T-helper 1 cell treated with Interleukin-12 subunit alpha and Interleukin-12 subunit beta and Interleukin-4 antibody, amounts not matched to agents 30 ng/mL and 1 ng/mL, for 36 hours (primary cell): ENCODE results near the gene CYP2C9. TPM values are rescaled to one million over a fixed set of nuclear protein-coding genes. Genes with fewer than 3 reads are reported as not detected.
"Not testable (repeated sequence)": the region's sequence is repeated elsewhere in the genome, so short reads cannot be mapped to it uniquely, and the experiment has no call there.

Source experiments
- intact Hi-C: fragments of 100-400 bp; cut with micrococcal nuclease; formaldehyde crosslinking; loops from one replicate; pipeline ENCODE4 v1.15.1; 2024
- total RNA-seq: library from RNA; stranded (reverse); gene quantifications from 2 replicates; pipeline ENCODE4 v1.2.3, GENCODE V29; 2022

The CYP2C9 gene
- total RNA-seq = not detected in 2 replicates

GRCh38 chr10:94938383-94938782, at the start of gene CYP2C9:
Gene CYP2C9, plus strand, starts transcription at chr10:94938658. Its CDS starts 25 bp downstream, at chr10:94938683.
- intact Hi-C loops = no loop called here

DNA sequence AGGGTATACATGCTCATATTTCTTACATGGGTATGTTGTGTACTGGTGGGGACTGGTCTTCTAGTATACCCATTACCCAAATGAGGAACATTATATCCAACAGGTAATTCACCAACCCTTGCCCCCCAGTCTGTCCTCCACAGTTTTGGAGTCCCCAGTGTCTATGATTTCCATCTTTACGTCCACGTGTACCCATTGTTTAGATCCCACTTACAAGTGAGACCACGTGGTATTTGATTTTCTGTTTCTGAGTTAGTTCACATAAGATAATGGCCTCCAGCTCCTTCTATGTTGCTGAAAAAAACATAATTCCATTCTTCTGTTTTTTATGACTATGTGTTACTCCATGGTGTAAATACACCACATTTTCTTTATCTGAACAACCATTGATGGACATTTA, 49.3 kb upstream of the CYP2C9 start:
- intact Hi-C loops = no loop called here

DNA sequence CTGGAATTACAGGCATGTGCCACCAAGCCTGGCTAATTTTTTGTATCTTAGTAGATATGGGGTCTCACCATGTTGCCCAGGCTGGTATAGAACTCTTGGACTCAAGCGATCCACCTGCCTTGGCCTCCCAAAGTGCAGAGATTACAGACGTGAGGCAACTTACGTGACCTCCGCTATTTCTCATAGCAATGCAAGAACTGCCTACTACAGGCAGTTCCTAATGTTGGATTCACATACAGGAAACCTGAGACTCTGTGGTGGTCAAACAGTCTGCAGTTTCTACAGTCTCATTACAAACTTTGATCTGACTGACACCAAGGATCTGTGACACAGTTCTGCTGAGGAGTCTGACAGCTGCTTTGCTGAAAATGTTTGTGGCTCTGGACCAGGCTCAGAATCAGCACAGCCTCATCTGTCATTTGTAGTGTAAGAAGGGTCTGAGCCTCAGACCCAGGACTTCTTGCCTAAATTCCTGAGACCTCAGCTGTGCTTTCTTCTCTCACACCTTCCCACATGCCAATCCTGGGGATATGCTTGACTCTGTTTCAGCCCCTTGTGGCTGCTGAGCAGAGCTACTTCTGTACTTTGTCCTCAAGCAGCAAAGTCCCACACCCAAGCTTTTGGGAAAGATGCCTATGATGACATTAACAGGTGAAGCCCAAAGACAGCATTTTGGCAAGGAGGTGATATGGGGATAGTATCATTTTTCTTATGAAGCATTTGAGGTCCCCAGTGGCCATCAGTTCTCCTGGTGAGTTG, 48.0 kb upstream of the CYP2C9 start:
- intact Hi-C loops = no loop called here

DNA sequence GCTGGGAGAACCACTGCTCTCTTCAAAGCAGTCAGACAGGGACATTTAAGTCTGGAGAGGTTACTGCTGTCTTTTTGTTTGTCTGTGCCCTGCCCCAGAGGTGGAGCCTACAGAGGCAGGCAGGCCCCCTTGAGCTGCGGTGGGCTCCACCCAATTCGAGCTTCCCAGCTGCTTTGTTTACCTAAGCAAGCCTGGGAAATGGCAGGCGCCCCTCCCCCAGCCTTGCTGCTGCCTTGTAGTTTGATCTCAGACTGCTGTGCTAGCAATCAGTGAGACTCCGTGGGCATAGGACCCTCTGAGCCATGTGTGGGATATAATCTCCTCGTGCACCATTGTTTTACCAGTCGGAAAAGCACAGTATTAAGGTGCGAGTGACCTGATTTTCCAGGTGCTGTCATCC, 40.0 kb upstream of the CYP2C9 start:
- intact Hi-C loops = not testable (repeated sequence)

GRCh38 chr10:94902080-94902479, 36.4 kb upstream of the CYP2C9 start:
- intact Hi-C loops = no loop called here

GRCh38 chr10:94902570-94902969, 35.9 kb upstream of the CYP2C9 start:
- intact Hi-C loops = no loop called here

- intact Hi-C loops = not testable (repeated sequence)
Measured at GRCh38 chr10:94904506-94905148, 33.8 kb upstream of the CYP2C9 start.

DNA sequence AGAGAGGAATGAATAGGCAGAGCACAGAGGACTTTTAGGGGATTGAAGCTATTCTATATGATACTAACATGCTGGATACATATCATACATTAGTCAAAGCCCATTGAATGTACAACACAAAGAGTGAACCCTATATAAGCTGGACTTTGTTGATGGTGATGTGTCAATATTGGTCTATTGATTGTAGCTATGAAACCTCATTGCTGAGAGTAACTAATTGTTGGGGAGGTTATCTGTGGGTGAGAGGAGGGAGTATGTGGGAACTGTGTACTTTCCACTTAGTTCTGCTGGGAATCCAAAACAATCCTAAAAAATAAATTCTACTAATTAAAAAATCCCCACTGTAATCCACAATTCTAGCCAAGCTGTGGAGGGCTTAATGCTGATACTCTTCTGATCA, 22.0 kb upstream of the CYP2C9 start:
- intact Hi-C loops = no loop called here

DNA sequence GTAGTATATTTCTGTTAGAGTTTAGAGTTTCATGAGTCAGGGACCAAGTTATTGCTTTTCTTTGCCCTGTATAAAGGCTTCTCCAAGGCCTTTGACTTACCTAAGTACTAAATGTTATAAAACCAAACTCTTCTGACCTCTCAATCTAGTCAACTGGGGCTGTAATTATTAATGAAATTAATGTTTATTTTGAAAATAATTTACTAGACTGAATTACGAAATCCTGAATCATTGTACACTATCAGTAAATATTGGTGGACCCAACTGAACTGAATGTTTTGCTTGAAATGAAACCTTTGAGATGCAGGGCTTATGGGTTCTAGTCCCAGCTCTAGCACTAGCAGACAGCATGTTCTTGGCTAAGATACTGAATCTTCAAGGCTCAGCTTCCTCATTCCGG, 1.7 kb upstream of the CYP2C9 start:
- intact Hi-C loops = no loop called here

DNA sequence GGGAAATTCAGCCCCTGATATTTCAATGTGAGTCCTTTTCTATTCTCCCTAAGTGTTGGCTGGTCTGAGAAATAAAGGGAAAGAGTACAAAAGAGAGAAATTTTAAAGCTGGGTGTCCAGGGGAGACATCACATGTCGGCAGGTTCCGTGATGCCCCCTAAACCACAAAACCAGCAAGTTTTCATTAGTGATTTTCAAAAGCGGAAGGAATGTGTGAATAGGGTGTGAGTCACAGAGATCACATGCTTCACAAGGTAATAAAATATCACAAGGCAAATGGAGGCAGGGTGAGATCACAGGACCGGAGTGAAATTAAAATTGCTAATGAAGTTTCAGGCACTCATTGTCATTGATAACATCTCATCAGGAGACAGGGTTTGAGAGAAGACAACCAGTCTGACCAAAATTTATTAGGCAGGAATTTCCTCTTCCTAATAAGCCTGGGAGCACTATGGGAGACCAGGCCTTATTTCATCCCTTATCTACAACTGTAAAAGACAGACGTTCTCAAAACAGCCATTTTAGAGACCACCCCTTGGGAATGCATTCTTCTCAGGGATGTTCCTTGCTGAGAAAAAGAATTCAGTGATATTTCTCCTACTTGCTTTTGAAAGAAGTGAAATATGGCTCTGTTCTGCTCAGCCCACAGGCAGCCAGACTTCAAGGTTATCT, 5.1 kb downstream of the CYP2C9 start:
- intact Hi-C loops = not testable (repeated sequence)

DNA sequence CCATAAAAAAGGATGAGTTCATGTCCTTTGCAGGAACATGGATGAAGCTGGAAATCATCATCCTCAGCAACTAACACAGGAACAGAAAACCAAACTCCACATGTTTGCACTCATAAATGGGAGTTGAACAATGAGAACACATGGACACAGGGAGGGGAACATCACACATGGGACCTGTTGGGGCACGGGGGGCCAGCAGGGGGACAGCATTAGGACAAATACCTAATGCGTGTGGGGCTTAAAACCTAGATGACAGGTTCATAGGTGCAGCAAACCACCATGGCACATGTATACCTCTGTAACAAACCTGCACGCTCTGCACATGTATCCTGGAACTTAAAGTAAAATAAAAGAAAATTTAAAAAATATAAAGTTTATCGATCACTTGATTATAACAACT, 7.7 kb downstream of the CYP2C9 start:
- intact Hi-C loops = not testable (repeated sequence)

DNA sequence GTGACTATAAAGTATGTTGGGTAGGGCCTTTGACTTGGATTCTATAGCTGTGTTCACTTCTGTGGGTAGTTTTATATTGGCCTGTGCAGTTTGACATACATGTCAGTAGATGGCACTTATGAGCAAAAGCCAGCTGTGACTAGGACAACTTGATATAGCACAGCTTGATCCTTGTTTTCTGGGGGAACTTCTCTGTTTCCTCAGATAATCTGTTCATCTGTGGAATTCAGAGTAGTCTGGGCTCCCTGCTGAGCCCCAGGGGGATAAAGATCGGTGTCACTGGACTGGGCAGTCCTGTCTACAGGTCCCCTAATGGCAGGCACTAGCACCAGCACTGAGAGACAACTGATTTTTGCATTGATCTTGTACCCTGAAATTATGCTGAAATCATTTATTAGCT, 25.4 kb downstream of the CYP2C9 start:
- intact Hi-C loops = no loop called here

- intact Hi-C loops = no loop called here
Measured at GRCh38 chr10:94983555-94983954, 45.1 kb downstream of the CYP2C9 start.

DNA sequence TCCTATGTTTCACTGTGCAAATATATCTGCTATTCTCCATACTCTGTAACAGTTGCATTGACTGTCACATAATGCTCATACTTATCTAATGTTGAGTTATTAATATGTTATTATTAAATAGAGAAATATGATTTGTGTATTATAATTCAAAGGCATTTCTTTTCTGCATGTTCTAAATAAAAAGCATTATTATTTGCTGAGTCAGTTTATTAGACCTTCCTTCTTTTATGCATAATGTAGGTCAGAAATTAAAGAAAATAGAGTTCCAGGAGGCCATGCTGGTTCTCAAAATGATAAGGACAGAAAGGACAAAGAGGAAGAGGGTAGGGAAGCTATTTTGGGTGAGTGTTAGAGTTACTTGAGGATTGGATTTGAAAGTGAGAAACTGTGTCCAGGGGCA, 50.7 kb downstream of the CYP2C9 start:
- intact Hi-C loops = no loop called here

- intact Hi-C loops = no loop called here
Measured at GRCh38 chr10:94991243-94991888, 52.9 kb downstream of the CYP2C9 start.

DNA sequence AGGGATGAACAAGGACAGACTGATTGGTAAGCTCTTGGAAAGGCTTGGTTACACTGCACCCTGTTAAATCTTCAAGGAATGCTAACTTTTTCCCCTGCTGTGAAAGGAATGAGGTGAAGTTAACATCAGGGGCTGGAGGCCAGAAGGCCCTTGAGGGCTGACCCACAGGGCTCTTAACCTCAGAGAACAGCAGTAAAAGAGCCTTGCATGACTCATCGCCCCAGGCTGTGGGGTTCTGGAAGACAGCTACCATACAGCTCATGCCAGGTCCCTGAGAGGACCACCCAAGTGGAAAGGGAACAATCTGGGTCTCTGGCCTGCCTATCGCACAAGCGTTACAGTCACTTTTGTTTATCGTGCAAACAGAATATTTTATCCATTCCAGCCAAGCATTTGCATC, 54.4 kb downstream of the CYP2C9 start:
- intact Hi-C loops = no loop called here

DNA sequence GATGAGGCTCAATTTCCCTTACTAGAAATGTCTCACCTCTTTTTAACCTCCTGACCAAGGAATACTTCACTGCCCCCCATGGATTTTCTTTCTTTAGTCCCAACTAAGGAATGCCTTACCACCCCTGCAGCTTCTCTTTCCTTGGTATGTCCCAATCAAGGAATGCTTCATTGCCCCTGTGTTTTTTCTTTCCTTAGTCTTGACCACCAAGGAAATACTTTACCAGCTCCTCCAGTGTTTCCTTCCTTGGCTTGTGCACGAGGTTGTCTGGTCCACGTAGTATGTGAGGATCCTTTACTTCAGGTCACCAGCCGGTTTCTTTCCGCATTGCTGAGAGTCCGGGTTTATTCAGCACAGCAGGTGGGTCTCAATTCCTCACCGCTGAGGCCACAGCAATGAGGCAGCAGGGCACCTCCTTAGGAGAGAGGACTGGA, 59.3 kb downstream of the CYP2C9 start:
- intact Hi-C loops = no loop called here

GRCh38 chr10:95026461-95026860, 88.0 kb downstream of the CYP2C9 start:
- intact Hi-C loops = no loop called here

GRCh38 chr10:95031656-95032055, 93.2 kb downstream of the CYP2C9 start:
- intact Hi-C loops = no loop called here

- intact Hi-C loops = no loop called here
Measured at GRCh38 chr10:95034401-95034800, 95.9 kb downstream of the CYP2C9 start.

- intact Hi-C loops = no loop called here
Measured at GRCh38 chr10:95035332-95036295, 97.2 kb downstream of the CYP2C9 start.
